A673 (cell line): ENCODE measurements around the gene EOMES.

Experiments
- CTCF ChIP-seq: fragments of 300-800, 200-600 bp; sonication (generic); conservative IDR thresholded peaks from 2 replicates; pipeline ENCODE4 v1.5.1; 2017; ENCODE audit warnings: low read depth, mild to moderate bottlenecking, antibody characterized with exemption, low read length, moderate library complexity, mixed read lengths
- EZH2 ChIP-seq: fragments of 200-600 bp; sonication (generic); IDR thresholded peaks from 2 replicates; pipeline ENCODE4 v1.6.1; 2017; ENCODE audit warnings: borderline replicate concordance, low read depth, mild to moderate bottlenecking, mixed read lengths, antibody characterized with exemption, low read length; ENCODE audit not compliant: poor library complexity, severe bottlenecking

GRCh38 chr3:27688053-27688452 lies 34.1 kb downstream of the EOMES start:
- TF ChIP-seq CTCF (no peak), EZH2 (no peak)
